WI38 (cell line): ENCODE measurements around the gene ALOX5.

Experiments used
- H3K4me3 ChIP-seq: 2 replicates; pipeline ENCODE4 v1.5.1; 2011; ENCODE audit warnings: low read depth, mild to moderate bottlenecking, control low read depth, low read length
- TF ChIP-seq, protein P1 (sequence below): IDR thresholded peaks from 2 replicates; pipeline ENCODE4 v1.5.1; 2012; ENCODE audit warnings: low read depth, mild to moderate bottlenecking, control low read depth, low read length

The ALOX5 gene

GRCh38 chr10:45440511-45441062 lies 66.6 kb downstream of the ALOX5 start:
- TF ChIP-seq, protein P1, sequence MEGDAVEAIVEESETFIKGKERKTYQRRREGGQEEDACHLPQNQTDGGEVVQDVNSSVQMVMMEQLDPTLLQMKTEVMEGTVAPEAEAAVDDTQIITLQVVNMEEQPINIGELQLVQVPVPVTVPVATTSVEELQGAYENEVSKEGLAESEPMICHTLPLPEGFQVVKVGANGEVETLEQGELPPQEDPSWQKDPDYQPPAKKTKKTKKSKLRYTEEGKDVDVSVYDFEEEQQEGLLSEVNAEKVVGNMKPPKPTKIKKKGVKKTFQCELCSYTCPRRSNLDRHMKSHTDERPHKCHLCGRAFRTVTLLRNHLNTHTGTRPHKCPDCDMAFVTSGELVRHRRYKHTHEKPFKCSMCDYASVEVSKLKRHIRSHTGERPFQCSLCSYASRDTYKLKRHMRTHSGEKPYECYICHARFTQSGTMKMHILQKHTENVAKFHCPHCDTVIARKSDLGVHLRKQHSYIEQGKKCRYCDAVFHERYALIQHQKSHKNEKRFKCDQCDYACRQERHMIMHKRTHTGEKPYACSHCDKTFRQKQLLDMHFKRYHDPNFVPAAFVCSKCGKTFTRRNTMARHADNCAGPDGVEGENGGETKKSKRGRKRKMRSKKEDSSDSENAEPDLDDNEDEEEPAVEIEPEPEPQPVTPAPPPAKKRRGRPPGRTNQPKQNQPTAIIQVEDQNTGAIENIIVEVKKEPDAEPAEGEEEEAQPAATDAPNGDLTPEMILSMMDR, result no peak
- no peak overlapping the region for H3K4me3 ChIP-seq

DNA sequence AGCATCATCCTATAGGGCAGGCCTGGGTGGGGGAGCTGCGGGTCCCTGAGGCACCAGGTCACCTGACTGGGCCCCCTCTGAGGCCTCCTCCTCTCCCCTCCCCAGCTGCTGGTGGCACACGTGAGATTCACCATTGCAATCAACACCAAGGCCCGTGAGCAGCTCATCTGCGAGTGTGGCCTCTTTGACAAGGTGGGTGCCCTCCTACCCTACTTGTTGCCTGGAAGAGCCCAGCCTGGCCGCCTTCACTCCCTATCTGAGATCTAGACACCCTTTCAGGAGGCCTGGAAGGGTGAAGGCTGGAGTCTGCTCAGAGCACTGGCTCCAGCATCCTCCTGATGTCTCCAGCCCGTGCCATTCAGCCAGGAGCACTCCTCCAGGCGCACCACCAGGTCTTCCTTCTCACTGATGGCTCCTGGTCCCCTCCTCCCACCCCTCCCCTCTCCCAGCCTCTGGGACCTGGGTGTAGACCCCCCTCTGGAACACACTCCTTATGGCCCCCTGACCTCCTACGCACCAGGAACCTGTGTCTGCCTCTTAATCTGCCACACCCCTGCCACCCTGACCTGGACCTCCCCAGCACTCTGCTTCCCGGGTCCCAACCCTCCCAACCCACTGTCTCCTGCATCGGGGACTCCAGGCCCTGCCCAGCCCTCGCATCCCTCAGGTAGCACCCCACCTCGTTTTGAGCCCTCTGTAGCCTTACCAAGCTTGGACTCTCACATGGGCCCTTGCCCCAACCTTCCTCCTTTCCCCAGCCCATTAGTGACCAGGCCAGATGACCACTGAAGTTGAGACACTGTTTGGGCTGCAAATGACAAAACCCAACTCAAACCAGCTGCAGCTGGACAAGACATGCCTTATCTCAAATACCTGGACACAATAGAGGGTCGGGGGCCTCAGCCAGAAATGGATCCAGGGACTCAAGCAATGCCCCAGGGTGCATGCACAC lies 67.5 kb downstream of the ALOX5 start:
- TF ChIP-seq, protein P1, result no peak
- H3K4me3 ChIP-seq, result no peak overlapping the region

- H3K4me3 ChIP-seq, result no peak overlapping the region
- TF ChIP-seq, protein P1, result no peak
These were observed 68.2 kb downstream of the ALOX5 start for GRCh38 chr10:45442251-45442650.

GRCh38 chr10:45442662-45443061 lies 68.6 kb downstream of the ALOX5 start:
- TF ChIP-seq, protein P1, result no peak
- H3K4me3 ChIP-seq, result no peak overlapping the region

- H3K4me3 ChIP-seq, result no peak overlapping the region
- TF ChIP-seq, protein P1, result no peak
These were observed 69.3 kb downstream of the ALOX5 start for GRCh38 chr10:45443101-45444009.

- TF ChIP-seq, protein P1, result no peak
These were observed 70.0 kb downstream of the ALOX5 start for GRCh38 chr10:45444022-45444421.

More at GRCh38 chr10:45444022-45444421, 70.0 kb downstream of the ALOX5 start:
- no peak overlapping the region for H3K4me3 ChIP-seq
